Colonic mucosa (tissue), 4 donors: Measurements from ENCODE around the gene CETP. TPM values are rescaled to one million over a fixed set of nuclear protein-coding genes. Genes with fewer than 3 reads are reported as not detected.

Experiments used
- DNase-seq: peaks from one replicate; pipeline ENCODE4 v3.0.0-alpha.2; 2020
- H3K27ac ChIP-seq: fragments of 200-600 bp; one replicate; pipeline ENCODE4 v1.8.0; 2021
- H3K27me3 ChIP-seq: fragments of 200-600 bp; one replicate; pipeline ENCODE4 v1.8.0; 2021
- H3K36me3 ChIP-seq: fragments of 200-600 bp; one replicate; pipeline ENCODE4 v1.8.0; 2021
- H3K4me1 ChIP-seq: fragments of 200-600 bp; one replicate; pipeline ENCODE4 v1.8.0; 2021; ENCODE audit warnings: mild to moderate bottlenecking
- H3K4me3 ChIP-seq: fragments of 200-600 bp; one replicate; pipeline ENCODE4 v1.8.0; 2021
- H3K9ac ChIP-seq, 2 donors: one replicate each; pipeline ENCODE4 v1.7.0; 2013; ENCODE audit warnings: control low read depth in 2 of 2, low read depth in 2 of 2, low read length in 2 of 2
- H3K9me3 ChIP-seq: fragments of 200-600 bp; one replicate; pipeline ENCODE4 v1.8.0; 2021
- CTCF ChIP-seq: fragments of 200-600 bp; IDR thresholded peaks from one replicate; pipeline ENCODE4 v1.8.0; 2022; ENCODE audit warnings: antibody characterized with exemption, mild to moderate bottlenecking
- intact Hi-C: fragments of 100-400 bp; cut with DNase I; formaldehyde crosslinking; loops from one replicate; pipeline ENCODE4 v1.14.1; 2022
- total RNA-seq, 2 donors: library from RNA; stranded (reverse); fragmentation: NEBNext Ultra II Directional in 1 of 2; extraction: Animal tissue kit (Norgen Biotek cat#: 25700) in 1 of 2; gene quantifications; one replicate each; pipeline ENCODE4 v1.2.1, GENCODE V29; 2021
- donor health status: healthy.
- donor health status: DM: no; HTN: no; CAD: no.
- donor health status: DM: no; HTN: no; CAD: no.

The CETP gene
- total RNA-seq, 2 donors from 2014 or later = not detected

GRCh38 chr16:56980792-56981724 lies 19.3 kb downstream of the CETP start:
- no peaks in the 10 kb centered on the region for H3K27me3 ChIP-seq
- no peaks in the 10 kb centered on the region for H3K36me3 ChIP-seq
- no peak overlapping the region for H3K27ac ChIP-seq
- peaks cover 19% of the 10 kb centered on the region for H3K4me1 ChIP-seq
- intact Hi-C loops = no loop called here
- no peak for DNase-seq
- H3K9ac ChIP-seq = no peak overlapping the region
- no peak for TF ChIP-seq CTCF
- no peak overlapping the region for H3K4me3 ChIP-seq
- H3K9me3 ChIP-seq = no peaks in the 10 kb centered on the region

- Histone ChIP-seq H3K36me3 (no peaks in the 10 kb centered on the region), H3K27me3 (no peaks in the 10 kb centered on the region), H3K27ac (no peak overlapping the region), H3K4me3 (no peak overlapping the region), H3K9me3 (no peaks in the 10 kb centered on the region), H3K4me1 (peaks cover 22% of the 10 kb centered on the region), H3K9ac (no peak overlapping the region)
- no peak for DNase-seq
- intact Hi-C loops = no loop called here
- no peak for TF ChIP-seq CTCF
Measured at GRCh38 chr16:56981729-56982271, 20.1 kb downstream of the CETP start.

GRCh38 chr16:56982695-56983094 lies 20.9 kb downstream of the CETP start:
- DNase-seq = no peak
- Histone ChIP-seq H3K27me3 (no peaks in the 10 kb centered on the region), H3K4me1 (peaks cover 23% of the 10 kb centered on the region), H3K4me3 (no peak overlapping the region), H3K9ac (no peak overlapping the region), H3K27ac (peak overlapping the region; percentile 69), H3K9me3 (no peaks in the 10 kb centered on the region), H3K36me3 (no peaks in the 10 kb centered on the region)
- intact Hi-C loops = no loop called here
- no peak for TF ChIP-seq CTCF

GRCh38 chr16:56983211-56983751 lies 21.5 kb downstream of the CETP start:
- peak overlapping the region; percentile 18 to 30 for H3K9ac ChIP-seq
- DNase-seq = peak; percentile 82
- TF ChIP-seq CTCF = no peak
- H3K27ac ChIP-seq = peak overlapping the region; percentile 69
- H3K27me3 ChIP-seq = no peaks in the 10 kb centered on the region
- H3K4me3 ChIP-seq = no peak overlapping the region
- H3K36me3 ChIP-seq = no peaks in the 10 kb centered on the region
- no peaks in the 10 kb centered on the region for H3K9me3 ChIP-seq
- H3K4me1 ChIP-seq = peaks cover 29% of the 10 kb centered on the region
- intact Hi-C loops = no loop called here

- Histone ChIP-seq H3K27me3 (no peaks in the 10 kb centered on the region), H3K4me1 (peaks cover 34% of the 10 kb centered on the region), H3K36me3 (no peaks in the 10 kb centered on the region), H3K9ac (peak overlapping the region in 1 of 2 donors; percentile 29), H3K27ac (peak overlapping the region; percentile 69), H3K9me3 (no peaks in the 10 kb centered on the region), H3K4me3 (no peak overlapping the region)
- TF ChIP-seq CTCF = no peak
- no peak for DNase-seq
- intact Hi-C loops = no loop called here
Measured at GRCh38 chr16:56984639-56985038, 22.9 kb downstream of the CETP start.
